ENCODE measurements around the gene PXDC1.
"Not testable (repeated sequence)": the region's sequence is repeated elsewhere in the genome, so short reads cannot be mapped to it uniquely, and the experiment has no call there.

Gene PXDC1

GRCh38 chr6:3761989-3762270 is 10.4 kb upstream of the PXDC1 start:
- no peaks in the 10 kb centered on the region for H3K9me2 ChIP-seq (replicated peaks; ENCODE audit: low read depth, low read length)
- no peaks in the 10 kb centered on the region for H3K9me3 ChIP-seq (ENCODE audit: insufficient read depth, low read depth, low read length)
- no peaks in the 10 kb centered on the region for H3K36me3 ChIP-seq (ENCODE audit: insufficient read depth, low read length)
- H3K79me2 ChIP-seq (ENCODE audit: insufficient read depth, low read length): no peaks in the 10 kb centered on the region
- no peaks in the 10 kb centered on the region for H4K20me1 ChIP-seq (ENCODE audit: insufficient read depth, low read length, poor library complexity, severe bottlenecking)
- H3F3A ChIP-seq (ENCODE audit: low read depth): no peaks in the 10 kb centered on the region
- no peak overlapping the region for H3K4me3 ChIP-seq (ENCODE audit: low read length, poor library complexity, severe bottlenecking)
- no peaks in the 10 kb centered on the region for H3K27me3 ChIP-seq (ENCODE audit: insufficient read depth, low read length, poor library complexity, severe bottlenecking)
- no peaks in the 10 kb centered on the region for H3K4me1 ChIP-seq (ENCODE audit: insufficient read depth, low read length, poor library complexity, severe bottlenecking)
- no peak for TF ChIP-seq CTCF (conservative IDR thresholded peaks at IDR 0.05; ENCODE audit: low read length)
- no peak overlapping the region for H3K4me2 ChIP-seq (ENCODE audit: low read depth, low read length, poor library complexity, severe bottlenecking)
- H3K9ac ChIP-seq (ENCODE audit: low read depth, low read length, poor library complexity, severe bottlenecking): no peak overlapping the region
- no peak overlapping the region for H2AFZ ChIP-seq (ENCODE audit: low read length)

- no peaks in the 10 kb centered on the region for H3F3A ChIP-seq (ENCODE audit: low read depth)
Observed at GRCh38 chr6:3759646-3760232, 8.2 kb upstream of the PXDC1 start.

GRCh38 chr6:3758842-3759144 is 7.3 kb upstream of the PXDC1 start:
- Histone ChIP-seq H3K27me3 (ENCODE audit: insufficient read depth, low read length, poor library complexity, severe bottlenecking) (no peaks in the 10 kb centered on the region), H3K9me2 (replicated peaks; ENCODE audit: low read depth, low read length) (no peaks in the 10 kb centered on the region), H3K4me3 (ENCODE audit: low read length, poor library complexity, severe bottlenecking) (no peak overlapping the region), H2AFZ (ENCODE audit: low read length) (no peak overlapping the region), H3K36me3 (ENCODE audit: insufficient read depth, low read length) (no peaks in the 10 kb centered on the region), H4K20me1 (ENCODE audit: insufficient read depth, low read length, poor library complexity, severe bottlenecking) (no peaks in the 10 kb centered on the region), H3K9me3 (ENCODE audit: insufficient read depth, low read depth, low read length) (no peaks in the 10 kb centered on the region), H3K4me2 (ENCODE audit: low read depth, low read length, poor library complexity, severe bottlenecking) (no peak overlapping the region), H3K4me1 (ENCODE audit: insufficient read depth, low read length, poor library complexity, severe bottlenecking) (no peaks in the 10 kb centered on the region), H3K9ac (ENCODE audit: low read depth, low read length, poor library complexity, severe bottlenecking) (no peak overlapping the region), H3F3A (ENCODE audit: low read depth) (no peaks in the 10 kb centered on the region), H3K79me2 (ENCODE audit: insufficient read depth, low read length) (no peaks in the 10 kb centered on the region)
- TF ChIP-seq EZH2phosphoT487 (IDR thresholded peaks at IDR 0.05; ENCODE audit: borderline replicate concordance) (no peak), CTCF (conservative IDR thresholded peaks at IDR 0.05; ENCODE audit: low read length) (no peak)

More at GRCh38 chr6:3759646-3760232, 8.2 kb upstream of the PXDC1 start:
- H3K9ac ChIP-seq (ENCODE audit: low read depth, low read length, poor library complexity, severe bottlenecking): no peak overlapping the region
- H3K9me2 ChIP-seq (replicated peaks; ENCODE audit: low read depth, low read length): no peaks in the 10 kb centered on the region
- no peaks in the 10 kb centered on the region for H4K20me1 ChIP-seq (ENCODE audit: insufficient read depth, low read length, poor library complexity, severe bottlenecking)
- H3K36me3 ChIP-seq (ENCODE audit: insufficient read depth, low read length): no peaks in the 10 kb centered on the region
- H3K4me2 ChIP-seq (ENCODE audit: low read depth, low read length, poor library complexity, severe bottlenecking): no peak overlapping the region
- no peak overlapping the region for H3K4me3 ChIP-seq (ENCODE audit: low read length, poor library complexity, severe bottlenecking)
- H3K79me2 ChIP-seq (ENCODE audit: insufficient read depth, low read length): no peaks in the 10 kb centered on the region
- H2AFZ ChIP-seq (ENCODE audit: low read length): no peak overlapping the region
- no peaks in the 10 kb centered on the region for H3K27me3 ChIP-seq (ENCODE audit: insufficient read depth, low read length, poor library complexity, severe bottlenecking)
- no peaks in the 10 kb centered on the region for H3K4me1 ChIP-seq (ENCODE audit: insufficient read depth, low read length, poor library complexity, severe bottlenecking)
- TF ChIP-seq CTCF (conservative IDR thresholded peaks at IDR 0.05; ENCODE audit: low read length): no peak
- no peak for TF ChIP-seq EZH2phosphoT487 (IDR thresholded peaks at IDR 0.05; ENCODE audit: borderline replicate concordance)
- no peaks in the 10 kb centered on the region for H3K9me3 ChIP-seq (ENCODE audit: insufficient read depth, low read depth, low read length)

GRCh38 chr6:3757998-3758841 is 6.7 kb upstream of the PXDC1 start:
- not testable (repeated sequence) for H3K79me2 ChIP-seq (ENCODE audit: insufficient read depth, low read length); H3K9ac ChIP-seq (ENCODE audit: low read depth, low read length, poor library complexity, severe bottlenecking); H2AFZ ChIP-seq (ENCODE audit: low read length); H3K4me2 ChIP-seq (ENCODE audit: low read depth, low read length, poor library complexity, severe bottlenecking); H3K4me3 ChIP-seq (ENCODE audit: low read length, poor library complexity, severe bottlenecking); H3K36me3 ChIP-seq (ENCODE audit: insufficient read depth, low read length); H3K27me3 ChIP-seq (ENCODE audit: insufficient read depth, low read length, poor library complexity, severe bottlenecking); H3K9me3 ChIP-seq (ENCODE audit: insufficient read depth, low read depth, low read length); H3F3A ChIP-seq (ENCODE audit: low read depth); H3K9me2 ChIP-seq (replicated peaks; ENCODE audit: low read depth, low read length); H3K4me1 ChIP-seq (ENCODE audit: insufficient read depth, low read length, poor library complexity, severe bottlenecking); H4K20me1 ChIP-seq (ENCODE audit: insufficient read depth, low read length, poor library complexity, severe bottlenecking)

All from Loucy (cell line).